Prostate gland (tissue), 2 donors: ENCODE measurements around the gene DNAH10.

Source experiments
- CTCF ChIP-seq, 4 experiments: fragments of 200-600 bp in 2 of 4; fragments of 450-650 bp in 2 of 4; sonication (generic) in 2 of 4; IDR thresholded peaks; 1 replicate in 3 of 4; 2 replicates in 1 of 4; pipeline ENCODE4 v1.5.1; 2016 to 2019; ENCODE audit warnings: antibody characterized with exemption in 4 of 4, mild to moderate bottlenecking in 2 of 4, moderate library complexity in 2 of 4
- POLR2AphosphoS5 ChIP-seq: sonication (generic); formaldehyde crosslinking; IDR thresholded peaks from one replicate; pipeline ENCODE4 v1.6.1; 2017; ENCODE audit warnings: antibody characterized with exemption

GRCh38 chr12:123948401-123948795, 186.3 kb downstream of the DNAH10 start:
- TF ChIP-seq CTCF (IDR thresholded peaks at IDR 0.05) (no peak), POLR2AphosphoS5 (no peak)
